ENCODE data around the gene HLCS.

The HLCS gene

GRCh38 chr21:36915014-36915695 is 51.3 kb downstream of the HLCS start:
- no peak for DNase-seq (ENCODE audit: low spot score)

GRCh38 chr21:36914244-36915013 is 52.0 kb downstream of the HLCS start:
- DNase-seq (ENCODE audit: low spot score) = no peak

- no peak for DNase-seq (ENCODE audit: low spot score)
Measured at GRCh38 chr21:36913247-36914169, 53.0 kb downstream of the HLCS start.

- DNase-seq (ENCODE audit: low spot score) = no peak
Measured at GRCh38 chr21:36910581-36911307, 55.7 kb downstream of the HLCS start.

GRCh38 chr21:36909901-36910561 is 56.4 kb downstream of the HLCS start:
- DNase-seq (ENCODE audit: low spot score) = no peak

GRCh38 chr21:36909423-36909822 is 57.0 kb downstream of the HLCS start:
- no peak for DNase-seq (ENCODE audit: low spot score)

GRCh38 chr21:36908260-36908908 is 58.1 kb downstream of the HLCS start:
- DNase-seq (ENCODE audit: low spot score) = no peak

GRCh38 chr21:36904093-36904666 is 62.3 kb downstream of the HLCS start:
- DNase-seq (ENCODE audit: low spot score) = no peak

- DNase-seq (ENCODE audit: low spot score) = no peak
Measured at GRCh38 chr21:36902793-36903192, 63.7 kb downstream of the HLCS start.

GRCh38 chr21:36902331-36902730 is 64.1 kb downstream of the HLCS start:
- DNase-seq (ENCODE audit: low spot score) = no peak

- no peak for DNase-seq (ENCODE audit: low spot score)
Measured at GRCh38 chr21:36901575-36901974, 64.9 kb downstream of the HLCS start.

- no peak for DNase-seq (ENCODE audit: low spot score)
Measured at GRCh38 chr21:36893581-36893980, 72.9 kb downstream of the HLCS start.

GRCh38 chr21:36892201-36892600 is 74.3 kb downstream of the HLCS start:
- DNase-seq (ENCODE audit: low spot score) = no peak

GRCh38 chr21:36891692-36892091 is 74.8 kb downstream of the HLCS start:
- DNase-seq (ENCODE audit: low spot score) = no peak

GRCh38 chr21:36891121-36891520 is 75.3 kb downstream of the HLCS start:
- no peak for DNase-seq (ENCODE audit: low spot score)

- no peak for DNase-seq (ENCODE audit: low spot score)
Measured at GRCh38 chr21:36890086-36890485, 76.4 kb downstream of the HLCS start.

GRCh38 chr21:36889401-36889800 is 77.1 kb downstream of the HLCS start:
- DNase-seq (ENCODE audit: low spot score) = no peak

- DNase-seq (ENCODE audit: low spot score) = no peak
Measured at GRCh38 chr21:36888466-36888865, 78.0 kb downstream of the HLCS start.

GRCh38 chr21:36887963-36888362 is 78.5 kb downstream of the HLCS start:
- DNase-seq (ENCODE audit: low spot score) = no peak
